Effector CD8-positive, alpha-beta T cell (primary cell): ENCODE data around the gene OR4C13.
"Not testable (repeated sequence)": the region's sequence is repeated elsewhere in the genome, so short reads cannot be mapped to it uniquely, and the experiment has no call there.

Experiments used
- DNase-seq: peaks from one replicate; lab custom pipeline; 2025; lab: John Stamatoyannopoulos, UW
- total RNA-seq, 4 experiments: gene quantifications; one replicate each; lab custom pipeline; 2026; lab: John Stamatoyannopoulos, UW

The OR4C13 gene
- 0 reads per million in 4 experiments for total RNA-seq

GRCh38 chr11:49952091-49952490 lies at the start of gene OR4C13:
OR4C13 (plus strand) TSS chr11:49952391; CDS start chr11:49952423, 32 bp downstream.
- no peak for DNase-seq

GRCh38 chr11:49911516-49911915 lies 40.7 kb upstream of the OR4C13 start:
- not testable (repeated sequence) for DNase-seq

- not testable (repeated sequence) for DNase-seq
These were observed 3.5 kb upstream of the OR4C13 start for GRCh38 chr11:49948701-49949100.

GRCh38 chr11:49973439-49973838 lies 21.2 kb downstream of the OR4C13 start:
- DNase-seq, result not testable (repeated sequence)

- DNase-seq, result not testable (repeated sequence)
These were observed 30.2 kb downstream of the OR4C13 start, which contains the start of gene OR4C12 for GRCh38 chr11:49982435-49982834. OR4C12 (minus strand) TSS chr11:49982535; CDS start chr11:49982501, 34 bp downstream.

GRCh38 chr11:49995565-49995964 lies 43.4 kb downstream of the OR4C13 start:
- no peak for DNase-seq
